Prostate gland (tissue), 2 donors: ENCODE measurements around the gene TRIL. TPM values are rescaled to one million over a fixed set of nuclear protein-coding genes. Genes with fewer than 3 reads are reported as not detected.

Experiments used
- DNase-seq: peaks from one replicate; pipeline ENCODE4 v3.0.0-alpha.2; 2019; ENCODE audit warnings: low spot score
- H3K27ac ChIP-seq, 2 donors: fragments of 200-600 bp; sonication (generic); 2 replicates each; pipeline ENCODE4 v1.5.1; 2017 to 2019
- H3K27me3 ChIP-seq: fragments of 200-600 bp; sonication (generic); replicated peaks from 2 replicates; pipeline ENCODE4 v1.5.1; 2019; ENCODE audit not compliant: insufficient read depth
- H3K36me3 ChIP-seq, 2 donors: fragments of 200-600 bp; sonication (generic); 1 replicate in 1 of 2; 2 replicates in 1 of 2; pipeline versions ENCODE4 v1.5.1 to v1.8.1; 2017 to 2019
- H3K4me1 ChIP-seq: fragments of 200-600 bp; sonication (generic); replicated peaks from 2 replicates; pipeline ENCODE4 v1.5.1; 2019
- H3K4me3 ChIP-seq, 2 donors: fragments of 200-600 bp; sonication (generic); 2 replicates each; pipeline ENCODE4 v1.5.1; 2017 to 2019
- H3K9me3 ChIP-seq: fragments of 200-600 bp; sonication (generic); 2 replicates; pipeline ENCODE4 v1.5.1; 2017
- POLR2A ChIP-seq: fragments of 450-650 bp; IDR thresholded peaks from one replicate; pipeline ENCODE4 v1.6.1; 2016; ENCODE audit warnings: antibody characterized with exemption, mild to moderate bottlenecking
- POLR2AphosphoS5 ChIP-seq: sonication (generic); formaldehyde crosslinking; IDR thresholded peaks from one replicate; pipeline ENCODE4 v1.6.1; 2017; ENCODE audit warnings: antibody characterized with exemption
- WGBS: methylation state at CpG from one replicate; pipeline ENCODE4 v1.1.5; 2018; 5-methylcytosine and 5-hydroxymethylcytosine counted together
- intact Hi-C: fragments of 100-400 bp; cut with DNase I; formaldehyde crosslinking; loops from one replicate; pipeline ENCODE4 v1.14.2; 2022
- total RNA-seq, 2 donors: library from RNA; depleted of rRNA; stranded (reverse); fragments of >200 nt; gene quantifications; one replicate each; pipeline ENCODE4 v1.1.0, GENCODE V29; 2016
- TF ChIP-seq, protein P1 (sequence below), 4 experiments: fragments of 200-600 bp in 2 of 4; fragments of 450-650 bp in 2 of 4; sonication (generic) in 2 of 4; IDR thresholded peaks; 1 replicate in 3 of 4; 2 replicates in 1 of 4; pipeline ENCODE4 v1.5.1; 2016 to 2019; ENCODE audit warnings: antibody characterized with exemption in 4 of 4, mild to moderate bottlenecking in 2 of 4, moderate library complexity in 2 of 4

TRIL gene
- total RNA-seq, 2 donors from 2014 or later, result 3.3 to 3.5 TPM

DNA sequence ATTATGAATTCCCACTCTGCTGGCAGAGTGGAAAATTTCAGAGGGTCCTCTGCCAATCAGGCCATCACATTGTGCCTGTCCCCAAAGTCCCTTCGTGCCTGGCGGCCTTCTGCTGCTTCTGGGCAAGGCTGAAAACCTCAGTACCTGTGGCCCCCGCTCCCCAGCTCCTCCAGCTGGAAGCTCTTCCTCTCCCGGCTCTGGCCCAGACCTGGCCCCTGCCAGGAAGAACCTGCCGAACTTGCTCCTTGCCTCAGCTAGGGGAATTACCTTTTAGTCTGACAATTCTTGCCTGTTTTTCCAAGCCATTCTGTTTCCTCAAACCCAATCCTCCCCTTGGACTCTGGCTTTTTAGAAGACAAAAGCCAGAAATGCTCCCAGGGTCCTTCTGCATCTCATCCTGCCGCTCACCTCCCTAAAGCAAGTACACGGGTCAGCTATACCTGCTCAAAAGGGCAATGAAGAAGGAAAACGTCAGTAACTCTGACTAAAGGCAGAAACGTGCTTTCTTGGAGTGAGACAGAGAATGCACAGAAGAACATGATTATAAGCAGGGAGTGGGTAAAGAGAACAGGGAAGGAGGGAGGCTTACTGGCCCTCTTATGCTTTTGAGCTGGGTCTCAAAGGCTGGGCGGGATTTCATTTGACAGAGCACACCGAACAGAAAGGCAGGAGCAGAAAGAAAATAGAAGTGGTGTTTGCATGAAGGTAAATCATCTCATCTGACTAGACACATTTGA is 28.1 kb upstream of the TRIL start:
- H3K4me1 ChIP-seq, result no peaks in the 10 kb centered on the region
- TF ChIP-seq, protein P1, sequence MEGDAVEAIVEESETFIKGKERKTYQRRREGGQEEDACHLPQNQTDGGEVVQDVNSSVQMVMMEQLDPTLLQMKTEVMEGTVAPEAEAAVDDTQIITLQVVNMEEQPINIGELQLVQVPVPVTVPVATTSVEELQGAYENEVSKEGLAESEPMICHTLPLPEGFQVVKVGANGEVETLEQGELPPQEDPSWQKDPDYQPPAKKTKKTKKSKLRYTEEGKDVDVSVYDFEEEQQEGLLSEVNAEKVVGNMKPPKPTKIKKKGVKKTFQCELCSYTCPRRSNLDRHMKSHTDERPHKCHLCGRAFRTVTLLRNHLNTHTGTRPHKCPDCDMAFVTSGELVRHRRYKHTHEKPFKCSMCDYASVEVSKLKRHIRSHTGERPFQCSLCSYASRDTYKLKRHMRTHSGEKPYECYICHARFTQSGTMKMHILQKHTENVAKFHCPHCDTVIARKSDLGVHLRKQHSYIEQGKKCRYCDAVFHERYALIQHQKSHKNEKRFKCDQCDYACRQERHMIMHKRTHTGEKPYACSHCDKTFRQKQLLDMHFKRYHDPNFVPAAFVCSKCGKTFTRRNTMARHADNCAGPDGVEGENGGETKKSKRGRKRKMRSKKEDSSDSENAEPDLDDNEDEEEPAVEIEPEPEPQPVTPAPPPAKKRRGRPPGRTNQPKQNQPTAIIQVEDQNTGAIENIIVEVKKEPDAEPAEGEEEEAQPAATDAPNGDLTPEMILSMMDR (IDR thresholded peaks at IDR 0.05), result no peak
- TF ChIP-seq POLR2AphosphoS5, result peak; percentile 63

DNA sequence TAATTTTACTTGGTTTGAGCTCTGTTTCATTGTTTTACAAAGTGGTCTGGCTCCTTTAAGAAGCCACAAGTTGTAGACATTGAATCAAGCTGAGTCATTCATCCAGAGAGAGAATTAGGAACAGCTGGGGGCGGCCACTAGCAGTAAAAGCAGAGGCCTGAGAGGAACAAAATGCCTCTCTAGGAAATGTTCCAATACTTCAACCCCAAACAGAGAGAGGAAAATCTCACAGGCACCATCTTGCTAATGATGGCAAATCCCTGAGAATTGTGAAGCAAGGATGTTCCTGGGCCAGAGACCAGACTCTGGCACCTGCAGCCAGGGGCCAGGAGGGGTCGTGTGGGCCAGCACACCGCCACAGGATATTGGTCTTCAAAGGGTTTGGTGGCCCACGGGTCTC is 26.5 kb upstream of the TRIL start:
- Histone ChIP-seq H3K9me3 (no peaks in the 10 kb centered on the region), H3K27ac (no peak overlapping the region), H3K27me3 (no peaks in the 10 kb centered on the region), H3K4me1 (no peaks in the 10 kb centered on the region), H3K4me3 (no peak overlapping the region), H3K36me3 (no peaks in the 10 kb centered on the region)
- DNase-seq, result no peak
- intact Hi-C loops, result no loop called here
- WGBS, result 46% methylated on average over 4 of the region's 4 CpGs
- TF ChIP-seq POLR2AphosphoS5 (peak; percentile 49), POLR2A (no peak)
- TF ChIP-seq, protein P1 (IDR thresholded peaks at IDR 0.05), result no peak

More for the DNA sequence above, 28.1 kb upstream of the TRIL start:
- Histone ChIP-seq H3K27me3 (no peaks in the 10 kb centered on the region), H3K9me3 (no peaks in the 10 kb centered on the region), H3K36me3 (no peaks in the 10 kb centered on the region), H3K4me3 (no peak overlapping the region), H3K27ac (peak overlapping the region; percentile 20 to 29)
- 31% methylated on average over 11 of the region's 11 CpGs for WGBS
- peak; percentile 75 for DNase-seq
- intact Hi-C loops, result no loop called here

DNA sequence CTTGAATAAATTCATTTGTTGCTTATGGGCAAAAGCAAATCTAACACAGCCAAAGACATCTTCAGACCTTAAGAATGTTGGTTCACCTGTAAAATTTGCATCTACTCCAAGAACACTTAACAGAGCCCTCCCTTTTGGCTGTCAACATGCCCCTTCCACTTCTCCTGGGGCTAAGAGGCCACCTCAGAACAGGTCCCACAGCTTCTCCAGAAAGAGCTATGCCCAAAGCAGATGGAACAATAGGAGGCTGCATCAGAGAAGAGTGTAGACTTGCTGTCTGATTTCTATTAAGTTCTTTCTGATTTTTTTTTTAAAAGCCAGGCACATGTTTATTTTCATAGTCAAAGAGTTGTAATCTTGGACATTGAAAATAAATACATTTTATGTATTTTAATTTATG is 26.1 kb upstream of the TRIL start:
- Histone ChIP-seq H3K36me3 (no peaks in the 10 kb centered on the region), H3K27ac (no peak overlapping the region), H3K9me3 (no peaks in the 10 kb centered on the region), H3K27me3 (no peaks in the 10 kb centered on the region), H3K4me1 (no peaks in the 10 kb centered on the region), H3K4me3 (no peak overlapping the region)
- DNase-seq, result no peak
- TF ChIP-seq POLR2AphosphoS5 (no peak), POLR2A (no peak)
- TF ChIP-seq, protein P1 (IDR thresholded peaks at IDR 0.05), result no peak
- intact Hi-C loops, result no loop called here

DNA sequence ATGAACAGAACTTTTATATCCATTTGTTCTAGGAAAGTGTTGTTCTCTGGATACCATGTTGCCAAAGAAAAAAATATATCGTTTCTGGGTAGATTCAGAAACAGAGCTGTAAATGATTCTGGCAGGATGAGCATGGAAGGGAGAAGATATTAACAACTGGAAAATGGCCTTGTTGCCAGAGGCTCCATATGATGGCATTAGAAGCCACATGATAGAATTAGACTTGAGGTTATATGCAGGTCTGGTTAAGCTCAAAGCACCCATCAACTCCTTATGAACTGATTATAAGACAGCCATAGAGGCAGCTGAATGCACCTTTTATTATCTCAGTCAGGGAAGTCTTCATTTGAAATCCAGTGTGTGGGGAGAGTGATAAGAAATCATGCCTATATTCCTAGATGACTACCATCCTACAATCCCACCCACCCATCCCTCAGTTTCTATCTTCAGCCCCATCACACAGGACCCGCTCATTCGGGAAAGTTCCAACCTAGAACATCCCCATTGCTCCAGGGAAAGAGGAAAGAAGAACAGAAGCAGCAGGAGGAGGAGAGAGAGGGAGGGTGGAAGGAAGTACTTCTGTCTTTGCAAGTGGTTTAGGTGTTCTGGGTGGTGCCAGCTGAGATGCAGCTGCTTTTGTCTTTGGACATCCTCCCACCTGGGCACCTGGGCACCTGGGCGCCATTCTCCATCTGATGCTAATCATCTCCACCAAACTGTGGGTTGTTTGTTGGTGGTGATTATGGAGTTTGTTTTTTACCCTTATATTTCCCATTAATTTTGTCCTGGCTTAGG is 25.5 kb upstream of the TRIL start:
- TF ChIP-seq POLR2A, result no peak
- TF ChIP-seq, protein P1 (IDR thresholded peaks at IDR 0.05), result no peak
- TF ChIP-seq POLR2AphosphoS5, result no peak
- DNase-seq, result no peak
- Histone ChIP-seq H3K27ac (no peak overlapping the region), H3K4me1 (no peaks in the 10 kb centered on the region), H3K9me3 (no peaks in the 10 kb centered on the region), H3K36me3 (no peaks in the 10 kb centered on the region), H3K4me3 (no peak overlapping the region), H3K27me3 (no peaks in the 10 kb centered on the region)
- 84% methylated on average over 4 of the region's 4 CpGs for WGBS
- intact Hi-C loops, result no loop called here

DNA sequence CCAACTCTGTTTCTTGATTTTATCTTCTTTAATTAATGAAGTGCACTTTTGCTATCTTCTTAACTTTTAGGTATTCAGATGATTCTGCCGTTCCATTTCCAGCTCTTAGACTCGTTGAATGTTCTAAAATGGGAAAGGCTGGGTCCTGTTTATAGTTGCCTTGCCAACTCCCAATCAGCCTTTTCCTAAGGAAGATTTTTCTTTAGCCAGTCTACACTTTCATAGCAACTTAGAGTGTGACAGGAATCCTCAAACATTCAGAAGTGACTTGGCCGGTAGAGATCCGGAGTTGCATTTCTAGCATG is 23.0 kb upstream of the TRIL start:
- H3K4me3 ChIP-seq, result no peak overlapping the region
- H3K27me3 ChIP-seq, result no peaks in the 10 kb centered on the region
- no peaks in the 10 kb centered on the region for H3K9me3 ChIP-seq
- no peaks in the 10 kb centered on the region for H3K36me3 ChIP-seq
- H3K27ac ChIP-seq, result no peak overlapping the region
- H3K4me1 ChIP-seq, result no peaks in the 10 kb centered on the region
- DNase-seq, result no peak
- WGBS, result 73% methylated on average over 4 of the region's 4 CpGs
- TF ChIP-seq, protein P1 (IDR thresholded peaks at IDR 0.05), result no peak
- TF ChIP-seq POLR2AphosphoS5 (no peak), POLR2A (no peak)
- intact Hi-C loops, result no loop called here
